Osteocyte (in vitro differentiated cells): ENCODE results near the gene MSANTD1. TPM values are rescaled to one million over a fixed set of nuclear protein-coding genes. Genes with fewer than 3 reads are reported as not detected.
A peak's percentile ranks its signal among the peaks of the same experiment; 100 is the strongest.

Experiments used
- DNase-seq: peaks from one replicate; pipeline ENCODE4 v3.0.0; 2021; ENCODE audit warnings: mixed read lengths; ENCODE audit not compliant: unreplicated experiment; ENCODE audit errors: extremely low spot score
- H3K27ac Mint-ChIP-seq: one replicate; pipeline ENCODE4 v1.8.0; 2021; ENCODE audit warnings: mild to moderate bottlenecking, mixed read lengths; ENCODE audit not compliant: unreplicated experiment
- H3K27me3 Mint-ChIP-seq: one replicate; pipeline ENCODE4 v1.8.0; 2021; ENCODE audit warnings: mixed read lengths; ENCODE audit not compliant: unreplicated experiment
- H3K36me3 Mint-ChIP-seq: one replicate; pipeline ENCODE4 v1.8.0; 2021; ENCODE audit warnings: mixed read lengths; ENCODE audit not compliant: unreplicated experiment
- H3K4me1 Mint-ChIP-seq: one replicate; pipeline ENCODE4 v1.8.0; 2021; ENCODE audit warnings: mixed read lengths; ENCODE audit not compliant: unreplicated experiment
- H3K4me3 Mint-ChIP-seq: one replicate; pipeline ENCODE4 v1.8.0; 2021; ENCODE audit warnings: mild to moderate bottlenecking, moderate library complexity, mixed read lengths; ENCODE audit not compliant: unreplicated experiment
- H3K9me3 Mint-ChIP-seq: one replicate; pipeline ENCODE4 v1.8.0; 2021; ENCODE audit warnings: mixed read lengths; ENCODE audit not compliant: unreplicated experiment
- CTCF ChIP-seq: fragments of 200-600 bp; sonication (generic); IDR thresholded peaks from 2 replicates; pipeline ENCODE4 v1.5.0; 2021; ENCODE audit warnings: antibody characterized with exemption, mild to moderate bottlenecking, moderate library complexity
- total RNA-seq: library from RNA; stranded (reverse); gene quantifications from 2 replicates; pipeline ENCODE4 v1.2.1, GENCODE V29; 2021

The MSANTD1 gene
- total RNA-seq, 1 donor from 2014 or later, result 0.83 TPM

GRCh38 chr4:3267576-3268394 is 18.8 kb downstream of the MSANTD1 start:
- DNase-seq, result peak; percentile 71
- H3K4me1 Mint-ChIP-seq, result peaks cover 3% of the 10 kb centered on the region
- no peak overlapping the region for H3K27ac Mint-ChIP-seq
- no peak for TF ChIP-seq CTCF
- H3K9me3 Mint-ChIP-seq, result no peaks in the 10 kb centered on the region
- H3K36me3 Mint-ChIP-seq, result no peaks in the 10 kb centered on the region
- no peak overlapping the region for H3K4me3 Mint-ChIP-seq
- peaks cover 18% of the 10 kb centered on the region for H3K27me3 Mint-ChIP-seq

- peaks cover 3% of the 10 kb centered on the region for H3K9me3 Mint-ChIP-seq
- peaks cover 1% of the 10 kb centered on the region for H3K36me3 Mint-ChIP-seq
- H3K4me3 Mint-ChIP-seq, result no peak overlapping the region
- peaks cover 21% of the 10 kb centered on the region for H3K27me3 Mint-ChIP-seq
- DNase-seq, result no peak
- H3K4me1 Mint-ChIP-seq, result peaks cover 3% of the 10 kb centered on the region
- no peak for TF ChIP-seq CTCF
- no peak overlapping the region for H3K27ac Mint-ChIP-seq
Measured at GRCh38 chr4:3268395-3269104, 19.6 kb downstream of the MSANTD1 start.

- TF ChIP-seq CTCF, result no peak
- peak; percentile 84 for DNase-seq
- peaks cover 22% of the 10 kb centered on the region for H3K27me3 Mint-ChIP-seq
- H3K9me3 Mint-ChIP-seq, result peaks cover 4% of the 10 kb centered on the region
- H3K4me3 Mint-ChIP-seq, result no peak overlapping the region
- peaks cover 1% of the 10 kb centered on the region for H3K36me3 Mint-ChIP-seq
- peaks cover 3% of the 10 kb centered on the region for H3K4me1 Mint-ChIP-seq
- H3K27ac Mint-ChIP-seq, result no peak overlapping the region
Measured at GRCh38 chr4:3269105-3269927, 20.4 kb downstream of the MSANTD1 start.

GRCh38 chr4:3269991-3270611 is 21.1 kb downstream of the MSANTD1 start:
- Mint-ChIP-seq H3K27me3 (peaks cover 22% of the 10 kb centered on the region), H3K36me3 (peaks cover 1% of the 10 kb centered on the region), H3K4me3 (no peak overlapping the region), H3K9me3 (peaks cover 4% of the 10 kb centered on the region), H3K4me1 (peaks cover 3% of the 10 kb centered on the region), H3K27ac (no peak overlapping the region)
- peak; percentile 83 for DNase-seq
- TF ChIP-seq CTCF, result no peak
